GM06990 (cell line): ENCODE data around the gene DOCK1.

Experiments used
- DNase-seq: peaks from one replicate; pipeline ENCODE4 v3.0.0-alpha.2; 2011; ENCODE audit not compliant: insufficient read length; ENCODE audit errors: extremely low read depth
- H3K27me3 ChIP-seq: replicated peaks from 2 replicates; pipeline ENCODE4 v1.6.0; 2011; ENCODE audit warnings: low read length; ENCODE audit not compliant: control insufficient read depth, insufficient read depth
- H3K36me3 ChIP-seq: 2 replicates; pipeline ENCODE4 v1.5.1; 2011; ENCODE audit warnings: low read length; ENCODE audit not compliant: control insufficient read depth, insufficient read depth
- H3K4me3 ChIP-seq: replicated peaks from 2 replicates; pipeline ENCODE4 v1.5.1; 2011; ENCODE audit warnings: low read depth, mild to moderate bottlenecking, control low read depth, low read length
- TF ChIP-seq, protein P1 (sequence below): IDR thresholded peaks from 2 replicates; pipeline ENCODE4 v1.5.1; 2011; ENCODE audit warnings: low read length, control low read depth, mild to moderate bottlenecking, inconsistent platforms; ENCODE audit not compliant: insufficient read depth, poor library complexity, severe bottlenecking

Gene DOCK1

GRCh38 chr10:126959431-126959830 is 54.2 kb downstream of the DOCK1 start:
- TF ChIP-seq, protein P1, sequence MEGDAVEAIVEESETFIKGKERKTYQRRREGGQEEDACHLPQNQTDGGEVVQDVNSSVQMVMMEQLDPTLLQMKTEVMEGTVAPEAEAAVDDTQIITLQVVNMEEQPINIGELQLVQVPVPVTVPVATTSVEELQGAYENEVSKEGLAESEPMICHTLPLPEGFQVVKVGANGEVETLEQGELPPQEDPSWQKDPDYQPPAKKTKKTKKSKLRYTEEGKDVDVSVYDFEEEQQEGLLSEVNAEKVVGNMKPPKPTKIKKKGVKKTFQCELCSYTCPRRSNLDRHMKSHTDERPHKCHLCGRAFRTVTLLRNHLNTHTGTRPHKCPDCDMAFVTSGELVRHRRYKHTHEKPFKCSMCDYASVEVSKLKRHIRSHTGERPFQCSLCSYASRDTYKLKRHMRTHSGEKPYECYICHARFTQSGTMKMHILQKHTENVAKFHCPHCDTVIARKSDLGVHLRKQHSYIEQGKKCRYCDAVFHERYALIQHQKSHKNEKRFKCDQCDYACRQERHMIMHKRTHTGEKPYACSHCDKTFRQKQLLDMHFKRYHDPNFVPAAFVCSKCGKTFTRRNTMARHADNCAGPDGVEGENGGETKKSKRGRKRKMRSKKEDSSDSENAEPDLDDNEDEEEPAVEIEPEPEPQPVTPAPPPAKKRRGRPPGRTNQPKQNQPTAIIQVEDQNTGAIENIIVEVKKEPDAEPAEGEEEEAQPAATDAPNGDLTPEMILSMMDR: no peak
- Histone ChIP-seq H3K4me3 (no peak overlapping the region), H3K36me3 (no peaks in the 10 kb centered on the region), H3K27me3 (no peaks in the 10 kb centered on the region)
- no peak for DNase-seq

GRCh38 chr10:126959906-126960685 is 54.9 kb downstream of the DOCK1 start:
- H3K27me3 ChIP-seq: no peaks in the 10 kb centered on the region
- no peak for DNase-seq
- H3K4me3 ChIP-seq: no peak overlapping the region
- H3K36me3 ChIP-seq: no peaks in the 10 kb centered on the region
- TF ChIP-seq, protein P1: no peak

DNA sequence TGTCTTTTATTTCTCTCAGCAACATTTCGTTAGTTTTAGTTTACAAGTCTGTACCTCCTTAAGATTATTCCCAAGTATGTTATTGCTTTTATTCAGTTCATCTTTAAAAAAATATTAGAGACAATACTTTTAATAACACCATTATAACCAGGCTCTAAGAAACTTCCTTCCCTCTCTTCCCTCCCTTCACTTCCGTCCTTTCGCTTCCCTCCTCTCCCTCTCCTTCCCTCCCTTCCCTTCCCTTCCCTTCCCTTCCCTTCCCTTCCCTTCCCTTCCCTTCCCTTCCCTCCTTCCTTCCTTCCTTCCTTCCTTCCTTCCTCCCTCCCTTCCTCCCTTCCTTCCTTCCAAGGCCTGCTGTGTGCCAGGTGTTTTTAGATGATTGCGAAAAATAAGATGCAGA is 58.1 kb downstream of the DOCK1 start:
- no peaks in the 10 kb centered on the region for H3K27me3 ChIP-seq
- TF ChIP-seq, protein P1: no peak

DNA sequence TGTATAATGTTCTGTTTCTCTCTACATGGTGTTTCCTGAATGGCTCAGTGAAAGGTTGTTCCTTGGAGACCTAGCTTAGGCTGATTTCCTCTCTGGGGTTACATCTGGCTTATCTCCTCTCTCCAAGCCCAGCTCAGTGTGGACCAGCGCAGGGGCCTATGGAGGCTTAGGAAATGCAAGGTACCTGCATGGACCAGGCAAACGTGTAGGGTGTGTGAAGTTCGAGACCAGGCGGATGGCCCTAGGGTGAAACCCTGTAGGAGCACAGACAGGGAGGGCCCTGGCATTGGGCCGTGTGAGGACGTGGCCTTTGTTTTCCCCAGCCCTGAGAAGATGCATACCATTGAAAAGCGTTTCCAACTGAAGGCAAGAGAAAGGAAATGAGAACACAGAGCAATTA is 59.0 kb downstream of the DOCK1 start:
- H3K36me3 ChIP-seq: no peaks in the 10 kb centered on the region
- no peak overlapping the region for H3K4me3 ChIP-seq
- DNase-seq: no peak
- TF ChIP-seq, protein P1: no peak
- no peaks in the 10 kb centered on the region for H3K27me3 ChIP-seq

More for the DNA sequence above, 58.1 kb downstream of the DOCK1 start:
- DNase-seq: no peak
- Histone ChIP-seq H3K36me3 (no peaks in the 10 kb centered on the region), H3K4me3 (no peak overlapping the region)

- Histone ChIP-seq H3K36me3 (no peaks in the 10 kb centered on the region), H3K4me3 (no peak overlapping the region), H3K27me3 (no peaks in the 10 kb centered on the region)
- TF ChIP-seq, protein P1: no peak
- DNase-seq: no peak
Measured at GRCh38 chr10:126966938-126967337, 61.7 kb downstream of the DOCK1 start.
